OCI-LY3 (cell line): ENCODE measurements around the gene CDH23.

Experiments used
- H2AFZ ChIP-seq: fragments of 200-600, 300-600 bp; shearing (Covaris generic); 2 replicates; pipeline ENCODE4 v1.6.0; 2014; ENCODE audit warnings: antibody characterized with exemption, low read depth, low read length
- H3K27ac ChIP-seq: fragments of 200-600, 300-600 bp; sonication (generic); 2 replicates; pipeline ENCODE4 v1.5.1; 2014; ENCODE audit warnings: mild to moderate bottlenecking, low read length, moderate library complexity, mixed read lengths
- H3K27me3 ChIP-seq: fragments of 200-600, 300-600 bp; sonication (generic); 2 replicates; pipeline ENCODE4 v1.6.1; 2014; ENCODE audit warnings: low read depth, low read length, mixed read lengths
- H3K36me3 ChIP-seq: fragments of 200-600, 300-600 bp; sonication (generic); replicated peaks from 2 replicates; pipeline ENCODE3; 2014; ENCODE audit warnings: low read depth, low read length, mixed read lengths
- H3K4me1 ChIP-seq: fragments of 300-600, 200-600 bp; sonication (generic); 2 replicates; pipeline ENCODE4 v1.6.1; 2014; ENCODE audit warnings: low read length, mixed read lengths
- H3K4me2 ChIP-seq: fragments of 200-600, 300-600 bp; sonication (generic); 2 replicates; pipeline ENCODE4 v1.6.1; 2014; ENCODE audit warnings: low read length, mixed read lengths
- H3K4me3 ChIP-seq: fragments of 300-600, 200-600 bp; sonication (generic); 2 replicates; pipeline ENCODE4 v1.5.1; 2014; ENCODE audit warnings: antibody characterized with exemption, mild to moderate bottlenecking, low read length, moderate library complexity
- H3K79me2 ChIP-seq: fragments of 300-600, 200-600 bp; shearing (Covaris generic); 2 replicates; pipeline ENCODE4 v1.6.1; 2014; ENCODE audit warnings: mild to moderate bottlenecking, low read length, mixed read lengths
- H3K9ac ChIP-seq: fragments of 300-600, 200-600 bp; shearing (Covaris generic); 2 replicates; pipeline ENCODE4 v1.6.0; 2014; ENCODE audit warnings: mild to moderate bottlenecking, low read length, moderate library complexity
- H3K9me3 ChIP-seq: fragments of 200-600, 300-600 bp; shearing (Covaris generic); 2 replicates; pipeline ENCODE4 v1.6.1; 2014; ENCODE audit warnings: low read length, mixed read lengths; ENCODE audit not compliant: insufficient read depth
- H4K20me1 ChIP-seq: fragments of 200-600, 300-600 bp; sonication (generic); 2 replicates; pipeline ENCODE4 v1.6.1; 2016; ENCODE audit warnings: low read length, mixed read lengths; ENCODE audit not compliant: insufficient read depth
- EZH2phosphoT487 ChIP-seq: fragments of 200-600 bp; shearing (Covaris generic); IDR thresholded peaks from 2 replicates; pipeline ENCODE4 v1.6.1; 2018; ENCODE audit warnings: antibody characterized with exemption, mixed run types, low read depth
- TF ChIP-seq, protein P1 (sequence below): fragments of 200-600, 300-600 bp; sonication (generic); IDR thresholded peaks from 2 replicates; pipeline ENCODE4 v1.5.1; 2014; ENCODE audit warnings: antibody characterized with exemption, low read length, low read depth

Gene CDH23

DNA sequence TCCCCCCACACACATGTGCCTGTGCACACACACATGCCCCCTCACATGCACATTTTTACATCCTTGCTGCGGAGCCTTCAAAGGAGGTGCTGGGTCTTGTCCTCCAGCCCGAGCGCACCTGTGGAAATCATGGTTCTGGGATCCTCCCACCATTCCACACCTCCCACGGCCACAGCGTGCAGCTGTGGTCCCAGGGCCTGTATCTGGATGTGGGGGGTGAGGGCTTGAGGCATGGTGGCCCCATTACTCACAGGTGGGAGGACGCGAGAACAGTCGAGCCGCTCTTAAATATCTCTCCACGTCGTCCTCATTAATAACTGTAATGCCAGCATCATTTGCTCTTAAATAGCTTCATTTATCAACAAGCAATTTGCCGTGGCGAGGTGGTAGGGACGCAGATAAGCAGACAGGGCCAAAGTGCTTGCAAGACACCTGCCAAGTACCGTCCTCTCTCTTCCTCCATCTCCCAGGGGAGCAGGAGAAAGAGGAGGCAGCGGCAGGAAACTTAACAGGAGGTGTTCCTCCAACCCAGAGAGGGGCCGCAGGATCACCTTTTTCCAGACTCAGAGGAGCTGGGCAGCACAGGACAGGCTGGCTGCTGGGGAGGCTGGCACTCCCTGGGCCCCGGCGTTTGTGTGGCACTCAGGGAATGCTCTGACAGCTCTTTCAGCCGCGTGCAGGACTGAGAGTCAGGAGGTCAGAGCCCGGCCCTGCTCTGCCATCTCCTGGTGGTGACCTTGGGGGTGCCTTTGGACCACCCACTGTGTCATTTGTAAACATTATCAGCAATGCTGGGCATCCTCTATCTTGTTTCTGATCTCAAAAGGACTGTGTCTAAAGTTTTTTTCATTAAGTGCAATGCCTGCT, 87.4 kb downstream of the CDH23 start:
- H3K4me2 ChIP-seq, result no peak overlapping the region
- H3K27me3 ChIP-seq, result peaks cover 5% of the 10 kb centered on the region; the same call in 1 of the 2 replicates
- H4K20me1 ChIP-seq, result no peaks in the 10 kb centered on the region
- TF ChIP-seq, protein P1, sequence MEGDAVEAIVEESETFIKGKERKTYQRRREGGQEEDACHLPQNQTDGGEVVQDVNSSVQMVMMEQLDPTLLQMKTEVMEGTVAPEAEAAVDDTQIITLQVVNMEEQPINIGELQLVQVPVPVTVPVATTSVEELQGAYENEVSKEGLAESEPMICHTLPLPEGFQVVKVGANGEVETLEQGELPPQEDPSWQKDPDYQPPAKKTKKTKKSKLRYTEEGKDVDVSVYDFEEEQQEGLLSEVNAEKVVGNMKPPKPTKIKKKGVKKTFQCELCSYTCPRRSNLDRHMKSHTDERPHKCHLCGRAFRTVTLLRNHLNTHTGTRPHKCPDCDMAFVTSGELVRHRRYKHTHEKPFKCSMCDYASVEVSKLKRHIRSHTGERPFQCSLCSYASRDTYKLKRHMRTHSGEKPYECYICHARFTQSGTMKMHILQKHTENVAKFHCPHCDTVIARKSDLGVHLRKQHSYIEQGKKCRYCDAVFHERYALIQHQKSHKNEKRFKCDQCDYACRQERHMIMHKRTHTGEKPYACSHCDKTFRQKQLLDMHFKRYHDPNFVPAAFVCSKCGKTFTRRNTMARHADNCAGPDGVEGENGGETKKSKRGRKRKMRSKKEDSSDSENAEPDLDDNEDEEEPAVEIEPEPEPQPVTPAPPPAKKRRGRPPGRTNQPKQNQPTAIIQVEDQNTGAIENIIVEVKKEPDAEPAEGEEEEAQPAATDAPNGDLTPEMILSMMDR, result no peak
- no peak for TF ChIP-seq EZH2phosphoT487
- no peak overlapping the region for H2AFZ ChIP-seq
- H3K36me3 ChIP-seq, result no peaks in the 10 kb centered on the region
- no peaks in the 10 kb centered on the region for H3K79me2 ChIP-seq
- peaks cover 1% of the 10 kb centered on the region; the same call in 1 of the 2 replicates for H3K9me3 ChIP-seq
- no peaks in the 10 kb centered on the region for H3K4me1 ChIP-seq
- no peak overlapping the region for H3K27ac ChIP-seq
- H3K4me3 ChIP-seq, result no peak overlapping the region
- no peak overlapping the region for H3K9ac ChIP-seq

- no peaks in the 10 kb centered on the region for H4K20me1 ChIP-seq
- no peaks in the 10 kb centered on the region for H3K79me2 ChIP-seq
- H3K4me3 ChIP-seq, result no peak overlapping the region
- H3K27me3 ChIP-seq, result no peaks in the 10 kb centered on the region
- no peak overlapping the region for H3K9ac ChIP-seq
- H3K9me3 ChIP-seq, result peaks cover 3% of the 10 kb centered on the region; the same call in 1 of the 2 replicates
- H3K36me3 ChIP-seq, result no peaks in the 10 kb centered on the region
- no peak overlapping the region for H2AFZ ChIP-seq
- TF ChIP-seq, protein P1, result peak; percentile 66
- no peak for TF ChIP-seq EZH2phosphoT487
- H3K27ac ChIP-seq, result no peak overlapping the region
- H3K4me2 ChIP-seq, result no peak overlapping the region
- H3K4me1 ChIP-seq, result no peaks in the 10 kb centered on the region
Observed at GRCh38 chr10:71486484-71487114, 89.9 kb downstream of the CDH23 start.

DNA sequence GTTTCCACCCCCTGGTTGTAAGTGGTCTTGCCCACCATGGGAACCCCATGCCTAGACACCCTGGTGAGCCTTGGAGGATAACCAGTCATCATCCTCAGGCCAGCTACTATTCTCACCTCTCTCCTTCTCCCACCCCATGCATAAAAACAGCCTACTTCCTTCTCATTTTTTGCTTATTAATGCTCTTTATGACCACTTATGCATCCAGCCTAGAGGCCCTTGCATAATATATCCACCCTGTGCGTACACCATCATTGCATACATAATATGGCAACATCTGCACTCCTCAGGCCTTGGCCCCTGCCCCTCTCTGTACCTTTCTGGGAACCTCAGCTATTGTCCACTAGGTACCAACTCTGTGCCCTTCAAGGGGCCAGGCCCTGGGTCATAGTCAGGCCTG, 91.0 kb downstream of the CDH23 start:
- peaks cover 3% of the 10 kb centered on the region; the same call in 1 of the 2 replicates for H3K9me3 ChIP-seq
- no peaks in the 10 kb centered on the region for H3K27me3 ChIP-seq
- no peak overlapping the region for H3K4me2 ChIP-seq
- H4K20me1 ChIP-seq, result no peaks in the 10 kb centered on the region
- no peaks in the 10 kb centered on the region for H3K36me3 ChIP-seq
- H3K27ac ChIP-seq, result no peak overlapping the region
- no peaks in the 10 kb centered on the region for H3K4me1 ChIP-seq
- H3K79me2 ChIP-seq, result no peaks in the 10 kb centered on the region
- TF ChIP-seq, protein P1, result no peak
- TF ChIP-seq EZH2phosphoT487, result no peak
- H2AFZ ChIP-seq, result no peak overlapping the region
- no peak overlapping the region for H3K4me3 ChIP-seq
- no peak overlapping the region for H3K9ac ChIP-seq

DNA sequence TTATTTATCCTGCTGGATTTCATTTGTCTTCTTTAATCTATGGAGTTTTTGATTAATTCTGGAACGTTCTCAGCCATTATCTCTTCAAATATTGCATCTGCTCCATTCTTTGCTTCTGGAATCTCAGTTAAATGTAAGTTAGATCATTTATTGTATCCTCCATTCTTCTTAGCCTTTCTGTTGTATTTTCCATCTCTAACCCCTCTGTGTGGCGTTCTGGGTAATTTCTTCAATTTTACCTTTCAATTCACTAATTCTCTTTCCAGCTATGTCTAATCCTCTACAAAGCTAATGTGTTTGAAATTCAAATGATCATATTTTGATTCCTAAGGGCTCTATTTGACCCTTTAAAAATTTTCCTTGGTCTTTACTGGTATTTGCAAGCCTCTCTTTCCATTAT, 92.4 kb downstream of the CDH23 start:
- Histone ChIP-seq H3K9me3 (peaks cover 3% of the 10 kb centered on the region; the same call in 1 of the 2 replicates), H3K9ac (no peak overlapping the region), H3K4me1 (peaks cover 6% of the 10 kb centered on the region), H3K27me3 (peaks cover 1% of the 10 kb centered on the region; the same call in 1 of the 2 replicates), H2AFZ (no peak overlapping the region), H3K79me2 (no peaks in the 10 kb centered on the region), H3K27ac (no peak overlapping the region), H3K36me3 (no peaks in the 10 kb centered on the region), H3K4me2 (no peak overlapping the region), H3K4me3 (no peak overlapping the region), H4K20me1 (no peaks in the 10 kb centered on the region)
- no peak for TF ChIP-seq EZH2phosphoT487
- TF ChIP-seq, protein P1, result no peak
